ENCODE data around the gene GPX4.
"Not testable (repeated sequence)": the region's sequence is repeated elsewhere in the genome, so short reads cannot be mapped to it uniquely, and the experiment has no call there.

GPX4 gene

GRCh38 chr19:1104311-1105007 is 665 bp downstream of the GPX4 start:
- DNase-seq = peak; percentile 65

DNA sequence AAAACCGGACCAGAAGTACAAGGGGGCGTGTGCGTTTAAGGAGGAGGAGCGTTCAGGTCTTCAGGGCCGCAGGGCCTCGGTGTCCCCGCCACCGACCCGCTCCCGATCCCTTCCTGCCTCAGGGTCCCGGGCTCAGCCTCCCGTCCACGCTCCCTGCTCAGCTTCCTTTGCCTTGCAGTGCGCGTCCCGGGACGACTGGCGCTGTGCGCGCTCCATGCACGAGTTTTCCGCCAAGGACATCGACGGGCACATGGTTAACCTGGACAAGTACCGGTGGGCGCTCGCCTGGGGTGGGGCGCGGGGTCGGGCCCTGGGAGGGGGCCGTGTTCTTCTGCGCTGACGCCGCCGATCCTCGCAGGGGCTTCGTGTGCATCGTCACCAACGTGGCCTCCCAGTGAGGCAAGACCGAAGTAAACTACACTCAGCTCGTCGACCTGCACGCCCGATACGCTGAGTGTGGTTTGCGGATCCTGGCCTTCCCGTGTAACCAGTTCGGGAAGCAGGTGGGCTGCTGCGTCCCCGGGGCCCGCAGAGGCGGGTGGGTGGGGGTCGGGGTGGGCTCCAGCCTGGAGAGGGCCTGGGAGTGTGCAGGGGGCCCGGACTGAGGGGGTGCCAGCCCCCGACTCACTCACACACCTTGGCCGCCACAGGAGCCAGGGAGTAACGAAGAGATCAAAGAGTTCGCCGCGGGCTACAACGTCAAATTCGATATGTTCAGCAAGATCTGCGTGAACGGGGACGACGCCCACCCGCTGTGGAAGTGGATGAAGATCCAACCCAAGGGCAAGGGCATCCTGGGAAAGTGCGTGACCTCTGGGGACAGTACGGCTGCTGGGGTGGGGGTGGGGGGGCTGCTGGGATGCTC is 1.4 kb downstream of the GPX4 start:
- DNase-seq = no peak

DNA sequence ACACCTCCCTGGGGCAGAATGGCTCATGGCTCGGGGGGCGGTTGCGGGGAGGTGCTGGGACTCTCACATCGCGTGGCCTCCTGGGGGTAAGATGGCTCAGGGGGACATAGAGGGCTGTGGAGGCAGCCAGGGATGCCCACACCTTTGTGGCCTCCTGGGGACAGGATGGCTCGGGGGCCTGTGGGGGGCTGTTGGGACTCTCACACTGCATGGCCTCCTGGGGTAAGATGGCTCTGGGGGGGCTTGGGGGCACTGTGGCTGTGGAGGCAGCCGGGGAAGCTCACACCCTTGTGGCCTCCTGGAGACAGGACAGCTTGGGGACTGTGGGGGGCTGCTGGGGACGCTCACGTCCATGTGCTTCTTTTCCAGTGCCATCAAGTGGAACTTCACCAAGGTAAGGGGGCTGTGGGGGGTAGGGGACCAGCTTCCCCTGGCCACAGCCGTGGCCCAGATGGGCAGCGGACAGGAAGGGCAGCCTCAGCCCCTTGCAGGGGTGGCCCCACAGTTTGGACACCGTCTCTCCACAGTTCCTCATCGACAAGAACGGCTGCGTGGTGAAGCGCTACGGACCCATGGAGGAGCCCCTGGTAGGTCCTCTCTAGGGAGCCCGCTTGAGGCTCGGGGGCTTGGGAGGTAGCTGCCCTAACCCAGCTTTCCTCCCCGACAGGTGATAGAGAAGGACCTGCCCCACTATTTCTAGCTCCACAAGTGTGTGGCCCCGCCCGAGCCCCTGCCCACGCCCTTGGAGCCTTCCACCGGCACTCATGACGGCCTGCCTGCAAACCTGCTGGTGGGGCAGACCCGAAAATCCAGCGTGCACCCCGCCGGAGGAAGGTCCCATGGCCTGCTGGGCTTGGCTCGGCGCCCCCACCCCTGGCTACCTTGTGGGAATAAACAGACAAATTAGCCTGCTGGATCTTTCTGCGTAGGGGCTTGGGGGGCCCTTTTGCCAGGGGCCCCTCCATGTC is 2.4 kb downstream of the GPX4 start:
- no peak for DNase-seq

DNA sequence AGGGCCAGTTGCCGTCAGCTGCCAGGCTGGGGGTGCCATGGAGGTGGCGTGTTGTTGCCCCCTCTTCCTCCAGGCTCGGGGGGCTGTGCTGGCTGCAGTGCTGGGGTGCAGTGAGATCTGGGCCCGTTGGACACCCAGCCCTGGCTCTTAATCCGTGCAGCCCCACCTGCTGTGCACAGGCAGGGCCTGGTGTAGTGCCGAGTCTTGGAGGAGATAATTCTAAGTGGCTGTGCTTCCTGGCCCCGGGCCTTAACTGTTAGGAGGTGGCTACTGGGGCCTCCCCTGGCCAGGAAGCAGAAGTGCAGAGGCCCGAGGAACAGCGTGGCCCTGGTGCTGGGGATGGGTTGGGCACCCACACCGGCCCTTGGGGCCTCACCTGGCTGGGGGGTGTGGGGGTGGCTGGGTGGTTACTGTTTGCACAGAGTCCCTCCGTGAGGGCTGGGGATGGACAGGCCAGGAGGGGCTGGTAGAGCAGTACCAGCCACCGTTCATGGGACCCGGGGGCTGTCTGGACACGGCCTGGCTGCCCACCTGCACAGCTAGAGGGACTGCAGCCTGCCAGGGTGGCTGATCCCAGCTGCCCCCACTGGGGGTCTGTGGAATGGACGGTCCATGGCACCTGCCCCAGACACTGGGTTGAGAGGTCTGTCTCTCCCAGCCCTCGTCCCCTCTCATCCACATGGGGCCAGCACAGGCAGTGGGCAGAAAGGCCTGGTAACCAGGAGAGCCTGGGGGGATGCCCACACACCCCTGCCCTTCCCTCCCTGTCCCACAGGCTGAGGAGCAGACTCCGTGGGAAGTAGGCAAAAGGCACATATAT is 3.3 kb downstream of the GPX4 start:
- DNase-seq = peak; percentile 76

DNA sequence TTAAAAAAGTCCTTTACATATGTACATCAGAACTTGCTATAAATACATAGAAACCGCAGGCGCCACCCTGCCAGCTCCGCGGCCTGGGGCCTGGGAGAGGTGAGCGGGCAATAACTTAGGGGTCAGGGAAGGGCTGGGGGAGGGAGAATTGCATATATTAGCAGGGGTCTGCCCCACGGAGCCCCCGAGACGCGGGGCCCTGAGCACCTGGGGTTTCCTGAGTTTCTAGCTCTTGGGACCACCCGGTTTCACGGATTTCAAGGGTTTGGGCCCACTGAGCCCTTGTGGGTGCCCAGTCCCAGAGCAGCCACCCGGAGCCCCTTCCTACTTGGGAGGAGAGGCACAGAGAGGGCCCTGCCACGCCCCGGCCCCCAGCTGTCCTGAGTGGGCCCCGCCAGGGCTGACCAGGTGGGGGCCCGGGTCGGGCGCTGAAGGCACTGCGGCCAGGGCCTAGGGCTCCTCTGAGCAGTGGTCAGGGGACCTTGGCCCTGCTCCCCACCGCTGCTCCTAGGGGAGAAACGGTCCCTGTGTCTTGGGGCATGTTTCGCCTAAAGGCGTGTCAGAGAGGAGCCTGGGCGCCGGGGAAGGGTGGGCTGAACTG is 4.0 kb downstream of the GPX4 start:
- no peak for DNase-seq

DNA sequence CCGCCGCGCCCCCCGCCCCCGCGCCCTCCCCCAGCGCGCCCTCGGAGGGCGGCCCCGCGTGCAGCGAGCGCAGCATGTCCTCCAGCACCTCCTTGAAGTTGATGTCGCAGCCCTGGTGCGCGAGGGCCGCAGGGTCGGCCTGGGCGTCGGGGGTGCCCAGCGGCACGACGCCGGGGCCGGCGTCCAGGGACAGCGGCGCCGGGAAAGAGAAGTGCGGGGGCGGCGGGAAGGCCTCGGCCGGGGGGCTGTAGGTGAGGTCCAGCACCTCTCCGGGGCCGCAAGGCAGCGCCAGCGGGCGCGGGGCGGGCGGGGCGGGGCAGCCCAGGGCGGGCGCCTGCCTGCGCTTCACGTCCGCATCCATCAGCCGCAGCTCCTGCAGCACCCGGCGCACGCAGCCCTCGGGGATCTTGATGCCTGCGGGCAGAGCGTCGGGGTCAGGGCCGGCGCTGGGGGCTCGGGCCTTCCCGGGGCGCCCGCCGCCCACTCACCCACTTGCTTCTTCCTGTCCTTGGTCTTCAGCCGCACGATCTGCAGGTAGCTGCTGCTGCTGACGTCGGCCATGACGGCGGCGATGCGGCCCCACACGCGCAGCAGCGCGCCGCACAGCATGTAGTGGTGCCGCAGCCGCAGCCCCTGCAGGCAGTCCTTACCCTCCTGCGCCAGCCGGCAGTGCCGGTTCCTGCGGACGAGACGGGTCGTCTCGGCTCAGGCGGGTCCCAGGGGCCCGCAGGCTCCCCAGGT is 4.7 kb downstream of the GPX4 start:
- DNase-seq = no peak

- no peak for DNase-seq
These were observed 5.3 kb downstream of the GPX4 start for GRCh38 chr19:1109032-1109551.

DNA sequence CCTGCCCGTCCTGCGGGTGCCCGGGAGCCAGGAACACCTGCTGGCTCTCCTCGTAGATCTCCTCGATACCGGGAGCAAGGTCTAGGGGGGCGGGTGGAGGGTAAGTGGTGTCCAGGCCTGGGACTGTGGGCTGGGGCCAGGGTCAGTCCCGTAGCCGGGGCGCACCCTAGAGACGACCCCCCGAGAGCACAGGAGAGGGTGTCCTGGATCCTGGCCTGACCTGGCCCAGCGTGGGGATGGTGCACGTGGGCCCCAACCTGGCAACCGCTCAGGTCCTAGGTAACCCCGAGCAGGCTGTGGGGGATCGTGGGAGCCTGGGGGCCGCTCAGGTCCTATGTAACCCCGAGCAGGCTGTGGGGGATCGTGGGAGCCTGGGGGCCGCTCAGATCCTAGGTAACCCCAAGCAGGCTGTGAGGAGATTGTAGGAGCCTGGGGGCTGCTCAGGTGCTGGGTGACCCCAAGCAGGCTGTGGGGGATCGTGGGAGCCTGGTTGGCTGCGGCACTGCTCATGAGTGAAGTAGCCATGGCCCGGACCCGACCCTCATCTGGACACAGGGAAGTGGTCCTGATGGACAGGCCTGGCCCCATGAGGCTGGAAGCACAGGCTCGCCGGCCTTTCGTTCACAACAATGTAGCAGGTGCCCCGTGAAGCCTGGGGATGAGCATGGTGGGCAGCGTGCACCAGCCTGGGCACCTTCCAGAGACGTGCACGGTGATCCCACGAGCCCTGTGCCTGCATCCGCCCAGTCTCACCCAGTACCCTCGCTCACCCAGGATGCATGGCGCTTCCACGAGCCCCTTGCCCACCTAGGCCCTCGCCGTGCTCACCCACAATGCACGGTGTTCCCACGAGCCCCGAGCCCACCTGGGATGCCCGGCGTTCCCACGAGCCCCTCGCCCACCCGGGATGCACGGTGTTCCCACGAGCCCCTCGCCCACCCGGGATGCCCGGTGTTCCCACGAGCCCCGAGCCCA is 6.2 kb downstream of the GPX4 start:
- no peak for DNase-seq

- DNase-seq = peak; percentile 52
These were observed 7.2 kb downstream of the GPX4 start for GRCh38 chr19:1110809-1111640.

- DNase-seq = no peak
These were observed 8.0 kb downstream of the GPX4 start for GRCh38 chr19:1111641-1112267.

GRCh38 chr19:1112268-1113029 is 8.7 kb downstream of the GPX4 start:
- no peak for DNase-seq

DNA sequence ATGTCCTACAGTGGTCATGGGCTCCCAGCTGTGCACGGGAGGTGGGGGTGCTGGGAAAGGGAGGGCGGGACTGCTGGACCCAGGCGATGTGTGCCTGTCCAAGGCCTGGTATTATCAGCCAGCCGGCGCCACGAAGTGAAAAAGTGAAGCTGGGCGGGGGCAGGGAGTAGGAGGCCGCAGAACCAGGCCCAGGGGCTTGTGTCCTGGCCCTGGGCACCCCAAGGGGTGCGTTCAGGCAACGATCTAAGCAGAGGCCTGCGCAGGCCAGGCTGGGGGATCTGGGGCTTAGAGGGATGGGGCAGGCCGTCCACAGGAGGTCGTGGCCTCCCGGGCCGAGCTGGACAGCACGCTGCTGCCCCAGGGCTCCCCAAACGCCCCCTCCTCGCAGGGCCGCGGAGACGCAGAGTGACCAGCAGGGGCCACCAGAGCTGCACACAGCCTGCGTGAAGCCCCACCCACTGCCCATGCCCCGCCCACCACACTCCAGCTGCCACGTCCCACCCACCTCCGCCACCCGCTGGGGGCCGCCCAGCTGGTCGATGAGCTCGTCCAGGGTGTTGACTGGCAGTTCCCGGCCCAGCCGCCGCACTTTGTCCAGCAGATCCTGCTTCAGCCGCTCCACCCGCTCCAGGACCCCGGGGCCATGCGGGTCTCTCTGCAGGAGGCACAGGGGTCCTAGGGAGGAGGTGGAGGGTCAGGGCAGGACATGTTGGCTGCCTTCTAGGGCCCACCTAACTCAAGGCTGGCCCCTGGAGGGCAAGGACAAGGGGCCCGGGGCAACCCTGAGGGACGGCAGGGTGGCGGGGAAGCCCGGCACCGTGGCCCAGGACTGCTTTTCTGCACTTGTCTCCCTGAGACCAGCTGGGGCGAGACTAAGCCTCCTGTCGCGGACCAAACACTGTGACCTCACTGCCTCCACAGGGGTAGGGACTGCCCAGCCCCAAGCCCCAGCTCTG is 9.5 kb downstream of the GPX4 start:
- DNase-seq = peak; percentile 76

GRCh38 chr19:1113986-1114483 is 10.2 kb downstream of the GPX4 start:
- no peak for DNase-seq

DNA sequence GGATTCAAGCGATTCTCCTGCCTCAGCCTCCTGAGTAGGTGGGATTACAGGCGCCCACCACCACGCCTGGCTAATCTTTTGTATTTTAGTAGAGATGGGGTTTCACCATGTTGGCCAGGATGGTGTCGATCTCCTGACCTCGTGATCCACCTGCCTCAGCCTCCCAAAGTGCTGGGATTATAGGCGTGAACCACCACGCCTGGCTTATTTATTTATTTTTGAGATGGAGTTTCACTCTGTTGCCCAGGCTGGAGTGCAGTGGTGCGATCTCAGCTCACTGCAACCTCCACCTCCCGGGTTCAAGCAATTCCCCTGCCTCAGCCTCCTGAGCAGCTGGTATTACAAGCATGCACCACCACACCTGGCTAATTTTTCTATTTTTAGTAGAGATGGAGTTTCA is 10.9 kb downstream of the GPX4 start:
- DNase-seq = not testable (repeated sequence)

GRCh38 chr19:1115646-1116420 is 12.0 kb downstream of the GPX4 start:
- no peak for DNase-seq

All from NCI-H226 (cell line).